Dermis microvascular lymphatic vessel endothelial cell (primary cell): ENCODE data around the gene WDR86. TPM values are rescaled to one million over a fixed set of nuclear protein-coding genes. Genes with fewer than 3 reads are reported as not detected.

ENCODE experiments used
- total RNA-seq: library from RNA; depleted of rRNA; stranded (reverse); fragments of >200 nt; gene quantifications from 2 replicates; pipeline ENCODE4 v1.2.1, GENCODE V29; 2014

Gene WDR86
- total RNA-seq, 1 donor from 2014 or later: not detected

Other genes with a start within 250 kb of the WDR86 start
- not detected in 2 replicates for gene GBX1, start 242.3 kb downstream of the WDR86 start, total RNA-seq
- gene ASB10, start 222.8 kb downstream of the WDR86 start, total RNA-seq: not detected in 2 replicates
- not detected in 2 replicates for gene H2BK1, start 199.6 kb downstream of the WDR86 start, total RNA-seq
- 44.5 and 48.0 TPM in 2 replicates for gene ABCF2, start 182.8 kb downstream of the WDR86 start, total RNA-seq
- 29.4 and 45.1 TPM in 2 replicates for gene CHPF2, start 177.6 kb downstream of the WDR86 start, total RNA-seq
- 1.8 and 3.2 TPM in 2 replicates for gene SMARCD3, start 161.3 kb downstream of the WDR86 start, total RNA-seq
- 26.3 and 31.4 TPM in 2 replicates for gene NUB1, start 68.2 kb downstream of the WDR86 start, total RNA-seq
- gene CRYGN, start 30.1 kb upstream of the WDR86 start, total RNA-seq: not detected in 2 replicates
- 52.7 and 53.4 TPM in 2 replicates for gene RHEB, start 109.9 kb upstream of the WDR86 start, total RNA-seq